DND-41 (cell line): Measurements from ENCODE around the gene NT5E.

Experiments used
- ATAC-seq: fragments of 200-7000 bp; cut with Tn5 transposase; 3 replicates; pipeline ENCODE4 v1.9.1; 2021; ENCODE audit warnings: low read depth; ENCODE audit not compliant: insufficient read depth
- DNase-seq: peaks from one replicate; pipeline ENCODE4 v3.0.0-alpha.2; 2020
- H2AFZ ChIP-seq: 2 replicates; pipeline ENCODE4 v1.6.0; 2012; ENCODE audit warnings: low read depth, low read length
- H3K27ac ChIP-seq: 2 replicates; pipeline ENCODE4 v1.5.1; 2012; ENCODE audit warnings: low read length, inconsistent platforms
- H3K27me3 ChIP-seq: fragments of 200-600 bp; sonication (generic); 2 replicates; pipeline ENCODE4 v1.6.0; 2012; ENCODE audit warnings: low read length, mild to moderate bottlenecking, inconsistent platforms; ENCODE audit not compliant: insufficient read depth, poor library complexity
- H3K36me3 ChIP-seq: 2 replicates; pipeline ENCODE4 v1.5.1; 2012; ENCODE audit warnings: low read length, inconsistent platforms; ENCODE audit not compliant: insufficient read depth
- H3K4me1 ChIP-seq: 2 replicates; pipeline ENCODE4 v1.5.1; 2012; ENCODE audit warnings: mild to moderate bottlenecking, low read length; ENCODE audit not compliant: insufficient read depth
- H3K4me2 ChIP-seq: 2 replicates; pipeline ENCODE4 v1.6.0; 2012; ENCODE audit warnings: mild to moderate bottlenecking, moderate library complexity, low read length, inconsistent platforms; ENCODE audit not compliant: insufficient read depth
- H3K4me3 ChIP-seq, 2 experiments: fragments of 200-600 bp in 1 of 2; shearing (Covaris generic) in 1 of 2; 2 replicates each; pipeline ENCODE4 v1.5.1; 2012 to 2016; ENCODE audit warnings: inconsistent platforms in 2 of 2, low read length in 2 of 2, mild to moderate bottlenecking in 2 of 2, low read depth in 1 of 2, moderate library complexity in 1 of 2
- H3K79me2 ChIP-seq: 2 replicates; pipeline ENCODE4 v1.6.0; 2012; ENCODE audit warnings: low read length, inconsistent platforms; ENCODE audit not compliant: insufficient read depth
- H3K9ac ChIP-seq: 2 replicates; pipeline ENCODE4 v1.6.0; 2012; ENCODE audit warnings: low read depth, mild to moderate bottlenecking, inconsistent platforms, low read length, moderate library complexity
- H3K9me3 ChIP-seq: 2 replicates; pipeline ENCODE4 v1.5.1; 2012; ENCODE audit warnings: low read length, moderate library complexity, mild to moderate bottlenecking, inconsistent platforms; ENCODE audit not compliant: insufficient read depth, severe bottlenecking
- H4K20me1 ChIP-seq: 2 replicates; pipeline ENCODE4 v1.6.0; 2012; ENCODE audit warnings: low read length; ENCODE audit not compliant: insufficient read depth
- EZH2 ChIP-seq: IDR thresholded peaks from 3 replicates; pipeline ENCODE4 v1.6.1; 2012; ENCODE audit warnings: borderline replicate concordance, low read depth, mild to moderate bottlenecking, moderate library complexity, low read length, inconsistent platforms; ENCODE audit not compliant: severe bottlenecking
- TF ChIP-seq, protein P1 (sequence below): IDR thresholded peaks from 2 replicates; pipeline ENCODE4 v1.5.1; 2012; ENCODE audit warnings: borderline replicate concordance, low read length, moderate library complexity, mild to moderate bottlenecking; ENCODE audit not compliant: poor library complexity, severe bottlenecking; ENCODE audit errors: extremely low read depth

The NT5E gene

GRCh38 chr6:85461798-85462170 is 11.9 kb downstream of the NT5E start:
- Histone ChIP-seq H3K4me2 (no peak overlapping the region), H3K27me3 (no peaks in the 10 kb centered on the region), H4K20me1 (no peaks in the 10 kb centered on the region), H3K36me3 (no peaks in the 10 kb centered on the region), H3K4me1 (peaks cover 17% of the 10 kb centered on the region), H3K27ac (no peak overlapping the region; the same call in 1 of the 2 replicates), H2AFZ (peak overlapping the region; percentile 39; the same call in 1 of the 2 replicates), H3K4me3 (no peak overlapping the region), H3K79me2 (no peaks in the 10 kb centered on the region), H3K9ac (no peak overlapping the region), H3K9me3 (no peaks in the 10 kb centered on the region)
- TF ChIP-seq, protein P1, sequence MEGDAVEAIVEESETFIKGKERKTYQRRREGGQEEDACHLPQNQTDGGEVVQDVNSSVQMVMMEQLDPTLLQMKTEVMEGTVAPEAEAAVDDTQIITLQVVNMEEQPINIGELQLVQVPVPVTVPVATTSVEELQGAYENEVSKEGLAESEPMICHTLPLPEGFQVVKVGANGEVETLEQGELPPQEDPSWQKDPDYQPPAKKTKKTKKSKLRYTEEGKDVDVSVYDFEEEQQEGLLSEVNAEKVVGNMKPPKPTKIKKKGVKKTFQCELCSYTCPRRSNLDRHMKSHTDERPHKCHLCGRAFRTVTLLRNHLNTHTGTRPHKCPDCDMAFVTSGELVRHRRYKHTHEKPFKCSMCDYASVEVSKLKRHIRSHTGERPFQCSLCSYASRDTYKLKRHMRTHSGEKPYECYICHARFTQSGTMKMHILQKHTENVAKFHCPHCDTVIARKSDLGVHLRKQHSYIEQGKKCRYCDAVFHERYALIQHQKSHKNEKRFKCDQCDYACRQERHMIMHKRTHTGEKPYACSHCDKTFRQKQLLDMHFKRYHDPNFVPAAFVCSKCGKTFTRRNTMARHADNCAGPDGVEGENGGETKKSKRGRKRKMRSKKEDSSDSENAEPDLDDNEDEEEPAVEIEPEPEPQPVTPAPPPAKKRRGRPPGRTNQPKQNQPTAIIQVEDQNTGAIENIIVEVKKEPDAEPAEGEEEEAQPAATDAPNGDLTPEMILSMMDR, result no peak
- TF ChIP-seq EZH2, result no peak
- no peak for DNase-seq
- ATAC-seq, result peak; percentile 10; the same call in 1 of the 3 replicates

GRCh38 chr6:85462673-85463072 is 12.8 kb downstream of the NT5E start:
- Histone ChIP-seq H3K4me2 (no peak overlapping the region), H3K36me3 (no peaks in the 10 kb centered on the region), H3K79me2 (no peaks in the 10 kb centered on the region), H3K4me1 (peaks cover 17% of the 10 kb centered on the region), H3K9me3 (no peaks in the 10 kb centered on the region), H4K20me1 (no peaks in the 10 kb centered on the region), H3K27me3 (no peaks in the 10 kb centered on the region), H3K27ac (no peak overlapping the region), H2AFZ (no peak overlapping the region), H3K4me3 (no peak overlapping the region), H3K9ac (no peak overlapping the region)
- DNase-seq (no peak), ATAC-seq (no peak)
- TF ChIP-seq EZH2, result no peak
- TF ChIP-seq, protein P1, result no peak

DNA sequence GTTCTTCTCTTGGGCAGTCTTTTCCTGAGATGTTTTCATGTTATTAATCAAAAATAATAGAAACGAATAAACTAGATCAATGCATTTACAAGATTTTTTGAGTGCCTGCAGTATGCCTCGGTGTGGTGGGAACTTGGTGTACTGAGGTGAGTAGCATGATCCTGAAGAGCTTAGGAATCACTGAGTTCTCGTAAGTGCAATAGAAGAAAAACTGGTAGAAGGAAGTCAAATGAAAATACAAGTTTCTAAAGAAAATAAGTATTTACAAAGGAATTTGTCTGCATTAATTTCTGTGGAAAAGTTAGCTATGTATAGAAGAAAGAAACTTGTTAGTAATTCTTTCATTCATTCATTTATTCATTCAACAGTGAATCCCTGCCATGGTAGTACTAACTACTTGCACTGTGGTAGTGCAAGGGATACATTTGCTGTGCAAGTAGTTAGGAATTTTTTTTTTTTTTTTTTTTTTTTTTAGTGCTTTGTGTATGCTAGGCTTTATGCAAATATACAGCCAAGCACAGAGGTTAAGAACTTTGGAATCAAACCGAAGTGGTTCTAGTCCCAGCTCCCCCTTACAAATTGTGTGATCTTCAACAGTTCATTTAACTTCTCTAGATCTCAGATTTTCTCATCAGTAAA is 13.9 kb downstream of the NT5E start:
- Histone ChIP-seq H3K79me2 (no peaks in the 10 kb centered on the region), H3K36me3 (no peaks in the 10 kb centered on the region), H4K20me1 (no peaks in the 10 kb centered on the region), H3K4me1 (peaks cover 17% of the 10 kb centered on the region), H3K27me3 (no peaks in the 10 kb centered on the region), H3K27ac (no peak overlapping the region), H3K4me2 (no peak overlapping the region), H3K9ac (no peak overlapping the region), H2AFZ (no peak overlapping the region), H3K9me3 (no peaks in the 10 kb centered on the region), H3K4me3 (no peak overlapping the region)
- ATAC-seq, result no peak
- no peak for DNase-seq
- no peak for TF ChIP-seq EZH2
- TF ChIP-seq, protein P1, result no peak
